Suprapubic skin (tissue), 3 donors: Measurements from ENCODE around the gene SLC12A8.

ENCODE experiments used
- EP300 ChIP-seq: sonication (generic); formaldehyde crosslinking; IDR thresholded peaks from one replicate; pipeline ENCODE4 v1.6.1; 2017; ENCODE audit warnings: antibody characterized with exemption
- TF ChIP-seq, protein P1 (sequence below), 2 donors: fragments of 200-600 bp in 1 of 2; fragments of 450-650 bp in 1 of 2; sonication (generic) in 1 of 2; IDR thresholded peaks; one replicate each; pipeline ENCODE4 v1.5.1; 2016 to 2019; ENCODE audit warnings: antibody characterized with exemption in 2 of 2, mild to moderate bottlenecking in 1 of 2, moderate library complexity in 1 of 2

DNA sequence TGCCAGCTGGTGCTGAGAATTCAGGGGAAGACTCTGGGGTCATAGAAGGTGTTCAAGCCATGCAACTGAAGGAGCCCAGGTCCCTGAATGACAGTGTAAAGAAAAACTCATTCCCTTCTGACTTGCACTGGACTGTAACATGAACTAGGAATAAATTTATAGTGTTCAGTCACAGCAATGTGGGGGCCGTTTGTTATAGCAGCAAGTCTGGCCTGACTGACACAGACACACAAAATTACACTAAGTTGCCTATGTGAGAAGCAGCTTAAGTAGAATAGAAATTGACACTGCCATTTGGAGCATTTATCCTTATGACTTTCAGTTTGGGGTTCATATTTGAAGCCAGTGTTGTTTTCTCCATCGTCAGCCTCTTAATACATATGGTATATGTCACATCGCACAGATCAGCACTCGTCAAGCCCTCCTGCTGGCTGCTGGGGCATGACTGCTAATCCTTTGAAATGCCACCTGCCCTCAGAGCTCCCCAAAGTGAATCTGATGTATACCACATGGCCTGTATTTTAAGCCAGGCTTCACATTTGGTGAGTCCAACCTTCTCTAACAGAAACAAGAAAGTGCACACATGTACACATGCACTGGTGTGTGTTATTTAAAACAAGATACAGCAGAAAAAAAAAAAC lies 139.7 kb downstream of the SLC12A8 start:
- TF ChIP-seq EP300: no peak
- TF ChIP-seq, protein P1, sequence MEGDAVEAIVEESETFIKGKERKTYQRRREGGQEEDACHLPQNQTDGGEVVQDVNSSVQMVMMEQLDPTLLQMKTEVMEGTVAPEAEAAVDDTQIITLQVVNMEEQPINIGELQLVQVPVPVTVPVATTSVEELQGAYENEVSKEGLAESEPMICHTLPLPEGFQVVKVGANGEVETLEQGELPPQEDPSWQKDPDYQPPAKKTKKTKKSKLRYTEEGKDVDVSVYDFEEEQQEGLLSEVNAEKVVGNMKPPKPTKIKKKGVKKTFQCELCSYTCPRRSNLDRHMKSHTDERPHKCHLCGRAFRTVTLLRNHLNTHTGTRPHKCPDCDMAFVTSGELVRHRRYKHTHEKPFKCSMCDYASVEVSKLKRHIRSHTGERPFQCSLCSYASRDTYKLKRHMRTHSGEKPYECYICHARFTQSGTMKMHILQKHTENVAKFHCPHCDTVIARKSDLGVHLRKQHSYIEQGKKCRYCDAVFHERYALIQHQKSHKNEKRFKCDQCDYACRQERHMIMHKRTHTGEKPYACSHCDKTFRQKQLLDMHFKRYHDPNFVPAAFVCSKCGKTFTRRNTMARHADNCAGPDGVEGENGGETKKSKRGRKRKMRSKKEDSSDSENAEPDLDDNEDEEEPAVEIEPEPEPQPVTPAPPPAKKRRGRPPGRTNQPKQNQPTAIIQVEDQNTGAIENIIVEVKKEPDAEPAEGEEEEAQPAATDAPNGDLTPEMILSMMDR (IDR thresholded peaks at IDR 0.05): no peak
